Activated gamma-delta T cell treated with anti-CD3 and anti-CD28 coated beads, Interleukin-2, amount 50 U/mL, for 16 hours (primary cell): ENCODE measurements around the gene ATP11A.

ENCODE experiments used
- DNase-seq: peaks from one replicate; pipeline ENCODE4 v3.0.0-alpha.2; 2020; ENCODE audit warnings: low read depth

The ATP11A gene

DNA sequence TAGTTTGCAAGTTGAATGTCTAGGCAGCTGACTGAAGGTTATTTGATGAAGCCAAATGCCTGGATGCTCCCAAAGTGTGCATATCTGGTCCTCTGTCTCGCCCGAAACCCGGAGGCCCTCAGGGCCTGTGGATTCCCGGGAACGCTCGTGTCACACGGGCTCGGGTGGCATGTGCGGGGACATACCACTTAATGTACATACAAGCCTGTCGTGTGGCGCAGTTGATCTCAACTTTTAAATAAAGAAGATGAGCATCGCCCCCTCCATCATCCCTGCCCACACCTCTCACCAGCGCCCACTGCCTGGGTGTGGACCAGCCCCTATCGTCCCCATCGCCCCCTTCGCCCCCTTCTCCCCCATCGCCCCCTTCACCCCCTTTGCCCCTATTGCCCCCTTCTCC is 33.9 kb downstream of the ATP11A start:
- no peak for DNase-seq

DNA sequence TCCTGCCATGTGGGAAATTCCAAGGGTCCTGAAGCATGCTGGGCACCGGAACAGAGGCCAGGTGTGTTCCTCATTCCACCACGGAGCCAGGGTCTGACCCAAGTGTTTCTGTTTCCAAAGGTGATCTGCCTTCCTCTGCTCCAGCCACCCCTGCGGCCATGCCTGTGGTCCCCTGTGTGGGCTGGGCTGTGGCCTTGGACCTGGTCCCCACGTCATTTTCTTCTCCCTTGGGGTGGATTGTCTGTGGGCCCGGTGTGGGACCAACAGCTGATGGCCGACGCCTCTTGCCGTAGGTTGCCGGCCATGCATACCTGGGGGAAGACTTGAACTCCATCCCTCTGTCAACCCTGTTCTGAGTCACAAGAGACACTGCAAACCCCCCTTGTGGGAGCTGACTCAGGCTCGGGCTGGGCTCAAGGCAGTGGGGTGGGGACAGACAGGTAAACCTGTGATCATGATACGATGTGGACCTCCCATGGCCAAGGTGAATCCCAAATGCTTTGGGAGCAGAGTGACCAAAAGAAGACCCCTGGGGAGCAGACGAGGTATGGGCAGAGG is 35.0 kb downstream of the ATP11A start:
- DNase-seq = no peak

GRCh38 chr13:112725346-112726015 is 35.6 kb downstream of the ATP11A start:
- no peak for DNase-seq

DNA sequence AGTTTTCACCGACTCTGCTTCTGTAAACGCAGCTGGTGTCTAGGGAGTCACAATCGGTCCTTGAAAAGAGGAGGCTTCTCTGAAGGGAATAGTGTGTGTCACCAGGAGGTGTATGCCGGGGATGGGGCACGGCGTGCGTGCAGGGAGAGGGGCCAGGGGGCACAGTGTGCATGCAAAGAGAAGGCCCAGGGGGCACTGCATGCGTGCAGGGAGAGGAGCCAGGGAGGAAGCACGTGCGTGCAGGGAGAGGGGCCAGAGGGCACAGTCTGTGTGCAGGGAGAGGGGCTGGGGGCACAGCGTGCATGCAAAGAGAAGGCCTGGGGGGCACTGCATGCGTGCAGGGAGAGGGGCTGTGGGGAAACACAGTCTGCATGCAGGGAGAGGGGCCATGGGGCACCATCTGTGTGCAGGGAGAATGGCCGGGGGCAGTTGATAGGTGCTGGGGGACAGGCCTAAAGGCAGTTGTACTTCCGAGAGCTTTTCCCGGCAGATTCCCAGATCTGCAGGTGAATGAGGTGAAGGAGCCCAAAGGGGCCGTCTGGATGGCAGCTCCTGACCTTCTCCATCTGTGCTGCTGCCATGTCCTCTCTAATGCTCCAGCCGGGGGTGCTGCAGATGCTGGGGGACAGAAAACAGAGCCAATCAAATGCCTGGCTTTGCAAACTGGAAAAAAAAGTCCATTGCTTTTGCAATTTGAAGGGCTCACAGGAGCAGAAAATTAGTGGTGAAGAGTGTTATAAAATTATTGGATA is 36.4 kb downstream of the ATP11A start:
- no peak for DNase-seq

DNA sequence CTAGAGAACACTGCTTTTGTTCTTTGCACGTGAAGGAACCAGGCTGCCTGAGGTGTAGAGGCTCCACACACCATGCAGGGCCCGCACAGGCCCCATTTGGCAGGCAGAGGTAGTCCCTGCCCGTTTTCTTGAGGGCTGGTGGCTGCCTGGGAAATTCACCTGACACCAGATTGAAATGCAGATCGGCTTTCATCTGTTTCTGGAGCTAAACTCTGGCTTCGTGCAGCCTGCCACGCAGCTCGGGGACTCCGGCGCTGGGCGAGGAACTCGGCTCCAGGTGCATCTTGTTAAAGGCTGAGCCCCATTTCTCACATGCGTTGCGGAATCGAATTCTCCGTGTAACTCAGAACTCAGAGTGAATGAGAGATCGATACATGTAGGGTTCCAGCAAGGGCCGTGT is 37.7 kb downstream of the ATP11A start:
- no peak for DNase-seq

- DNase-seq = no peak
Observed at GRCh38 chr13:112728375-112729126, 38.7 kb downstream of the ATP11A start.

- no peak for DNase-seq
Observed at GRCh38 chr13:112729408-112729807, 39.6 kb downstream of the ATP11A start.

- DNase-seq = no peak
Observed at GRCh38 chr13:112730157-112730671, 40.4 kb downstream of the ATP11A start.

DNA sequence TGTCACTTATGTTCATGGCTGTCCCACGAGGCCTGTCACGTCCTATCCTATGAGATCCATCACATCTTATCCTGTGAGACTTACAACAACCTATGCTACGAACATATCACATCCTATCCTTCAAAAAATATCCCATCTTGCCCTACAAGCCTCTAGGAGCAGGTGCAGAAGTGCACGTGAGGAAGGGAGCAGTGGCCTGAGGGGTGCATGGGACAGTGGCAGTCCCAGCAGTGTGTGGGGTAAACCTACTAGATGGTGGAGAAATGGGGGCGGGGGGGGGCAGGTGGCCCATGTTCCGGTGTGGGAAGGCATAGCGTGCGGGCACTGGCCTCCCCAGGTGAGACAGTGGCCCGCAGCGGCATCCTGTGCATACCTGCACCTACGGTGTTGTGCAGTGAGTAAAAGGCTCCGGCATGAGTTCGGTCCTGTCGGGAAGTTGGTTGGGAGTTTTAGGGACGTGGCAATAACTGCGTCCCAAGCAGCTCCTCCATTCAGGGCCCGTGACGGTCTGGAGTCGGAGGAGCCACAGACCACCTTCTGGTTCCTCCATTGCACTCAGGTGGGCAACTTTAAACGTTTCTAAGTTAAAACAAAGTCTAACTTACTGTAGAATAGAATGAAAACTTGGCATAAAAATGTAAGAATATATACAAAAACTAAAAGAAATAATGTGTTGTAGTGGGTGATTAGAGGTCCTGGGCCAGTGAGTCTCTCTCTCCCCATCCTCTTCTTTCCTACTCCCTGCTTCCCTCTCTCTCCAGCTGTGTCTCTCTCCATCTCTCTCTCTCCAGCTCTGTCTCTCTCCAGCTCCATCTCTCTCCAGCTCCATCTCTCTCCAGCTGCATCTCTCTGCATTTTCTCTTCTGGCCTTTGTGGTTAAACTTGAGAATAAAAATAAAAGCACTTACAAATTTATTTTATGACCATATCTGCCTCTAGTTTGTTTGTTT is 42.1 kb downstream of the ATP11A start:
- DNase-seq = no peak

- no peak for DNase-seq
Observed at GRCh38 chr13:112732679-112733078, 42.8 kb downstream of the ATP11A start.

DNA sequence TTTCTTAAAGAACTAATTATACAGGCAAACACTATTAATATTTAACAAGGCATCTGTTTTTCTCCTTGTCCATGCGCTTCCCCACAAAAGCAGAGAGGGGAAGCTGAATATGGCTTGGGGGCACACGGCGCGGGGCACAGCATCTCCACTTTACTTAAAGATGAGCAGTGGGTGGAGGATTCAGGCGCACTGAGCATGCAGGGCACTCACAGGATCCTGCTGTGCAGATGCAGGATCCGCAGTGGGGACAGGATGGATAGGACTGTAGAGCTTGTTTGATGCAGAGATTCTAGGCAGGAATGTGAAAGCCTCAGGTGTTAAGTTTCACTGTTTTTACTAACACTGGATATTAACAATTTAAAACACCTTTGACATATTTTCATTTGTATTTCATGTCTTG is 43.3 kb downstream of the ATP11A start:
- no peak for DNase-seq

DNA sequence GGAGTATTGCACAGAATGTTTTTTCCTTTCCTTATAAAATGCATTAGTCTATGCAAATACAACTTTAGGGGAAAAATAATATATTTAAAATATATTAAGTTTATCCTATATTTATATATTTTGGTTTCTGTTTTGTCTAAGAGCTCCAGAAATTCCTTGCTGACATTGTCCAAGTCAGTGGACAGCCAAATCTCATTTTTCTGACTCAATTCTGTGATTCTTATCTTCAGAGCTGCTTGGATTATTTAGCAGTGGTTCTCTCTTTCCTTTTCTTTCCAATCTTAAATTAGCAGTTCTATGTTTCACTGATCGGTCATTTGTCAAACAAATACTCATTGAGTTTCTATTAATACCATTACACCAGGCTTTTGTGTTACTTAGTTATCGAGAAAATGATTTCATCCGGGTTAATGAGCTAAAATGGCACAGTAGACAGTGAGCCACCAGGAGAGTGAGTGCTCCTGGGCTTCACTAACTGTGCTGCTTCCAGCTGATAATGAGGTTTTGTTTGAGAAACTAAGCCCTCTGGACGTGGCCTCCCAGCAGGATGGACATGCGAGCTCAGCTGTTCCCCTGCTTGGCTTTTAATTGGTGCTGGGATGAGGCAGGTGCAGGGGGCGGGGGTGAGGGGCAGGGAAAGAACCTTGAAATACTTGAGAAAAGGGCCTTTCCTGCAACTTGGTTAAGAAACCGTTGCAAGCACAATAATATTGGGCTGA is 44.0 kb downstream of the ATP11A start:
- DNase-seq = no peak

DNA sequence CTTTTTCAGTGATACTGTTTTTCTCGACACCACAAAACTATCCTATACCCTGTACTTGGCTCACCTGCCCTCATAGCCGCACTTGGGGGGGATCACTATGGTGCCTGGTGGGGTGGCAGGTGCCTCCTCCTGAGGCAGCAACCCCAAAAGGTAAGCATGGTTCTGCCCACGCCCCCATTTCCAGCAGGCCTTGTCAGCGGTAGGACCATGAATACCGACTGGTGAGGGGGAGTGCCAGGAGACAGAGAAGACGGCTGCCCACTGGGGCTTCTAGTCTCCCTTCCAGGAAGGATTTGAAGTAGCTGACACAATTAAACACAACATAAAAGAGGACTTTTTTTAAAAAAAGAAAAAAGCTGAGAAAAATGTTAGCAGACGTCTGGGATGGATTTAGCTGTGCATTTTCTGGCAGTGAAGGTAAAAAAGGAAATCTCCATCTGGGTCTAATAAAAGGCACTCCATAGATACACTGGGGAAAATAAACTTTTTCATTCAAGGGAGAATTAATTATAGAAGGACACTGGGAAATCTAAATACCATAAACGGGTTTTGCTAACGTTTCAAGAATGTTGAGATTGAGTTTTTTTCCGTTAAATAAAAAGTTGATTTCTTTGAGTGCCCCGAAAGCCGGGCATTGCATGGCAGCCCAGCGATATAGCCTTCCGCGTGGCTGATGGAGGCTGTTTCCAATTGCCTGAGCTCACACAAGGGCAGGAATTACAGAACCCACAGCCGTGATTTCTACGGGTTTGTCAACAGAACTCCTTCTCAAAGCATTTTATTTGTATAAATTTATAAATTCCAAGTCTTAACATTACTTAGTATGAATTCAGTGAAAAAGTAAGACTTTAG is 45.1 kb downstream of the ATP11A start:
- DNase-seq = no peak

- no peak for DNase-seq
Observed at GRCh38 chr13:112735791-112736190, 46.0 kb downstream of the ATP11A start.

GRCh38 chr13:112737294-112737693 is 47.5 kb downstream of the ATP11A start:
- DNase-seq = no peak

- no peak for DNase-seq
Observed at GRCh38 chr13:112738606-112739005, 48.8 kb downstream of the ATP11A start.

DNA sequence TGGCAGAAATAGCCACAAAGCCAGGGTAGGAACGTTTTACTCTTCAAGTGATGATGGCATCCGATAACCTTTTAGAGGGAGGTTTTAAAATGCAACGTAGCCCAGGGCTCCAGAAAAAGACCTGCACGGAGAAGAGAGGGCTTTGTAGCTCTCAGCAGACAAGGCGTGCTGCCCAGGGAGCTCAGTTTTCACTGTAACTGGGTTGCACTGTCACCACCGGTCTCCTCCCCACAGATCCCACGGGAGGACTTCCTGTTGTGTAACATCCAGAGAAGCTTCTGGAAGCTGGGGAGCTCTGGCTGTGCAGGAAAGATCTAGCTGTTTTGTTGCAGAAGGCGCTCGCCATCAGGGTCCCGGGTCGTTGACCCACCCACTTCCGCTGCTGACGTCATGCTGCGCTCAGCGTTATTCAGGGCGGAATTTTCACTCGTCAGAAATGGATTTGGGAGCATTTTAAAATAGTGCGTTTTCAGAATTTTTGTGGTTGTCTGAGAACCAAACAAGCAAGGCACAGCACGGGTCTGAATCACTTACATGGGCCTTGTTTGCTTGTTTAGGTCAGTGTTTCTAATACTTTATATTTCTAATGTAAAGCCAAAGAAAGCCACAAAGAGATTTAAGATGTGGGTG is 50.8 kb downstream of the ATP11A start:
- DNase-seq = no peak

- no peak for DNase-seq
Observed at GRCh38 chr13:112741185-112741755, 51.4 kb downstream of the ATP11A start.
